Vein endothelial cell (primary cell): Measurements from ENCODE around the gene PSMD13. TPM values are rescaled to one million over a fixed set of nuclear protein-coding genes. Genes with fewer than 3 reads are reported as not detected.

Experiments
- total RNA-seq: library from RNA; depleted of rRNA; stranded (reverse); fragments of >200 nt; gene quantifications from 2 replicates; pipeline ENCODE4 v1.2.3, GENCODE V29; 2012

PSMD13 gene
- total RNA-seq: 162 and 206 TPM in 2 replicates

DNA sequence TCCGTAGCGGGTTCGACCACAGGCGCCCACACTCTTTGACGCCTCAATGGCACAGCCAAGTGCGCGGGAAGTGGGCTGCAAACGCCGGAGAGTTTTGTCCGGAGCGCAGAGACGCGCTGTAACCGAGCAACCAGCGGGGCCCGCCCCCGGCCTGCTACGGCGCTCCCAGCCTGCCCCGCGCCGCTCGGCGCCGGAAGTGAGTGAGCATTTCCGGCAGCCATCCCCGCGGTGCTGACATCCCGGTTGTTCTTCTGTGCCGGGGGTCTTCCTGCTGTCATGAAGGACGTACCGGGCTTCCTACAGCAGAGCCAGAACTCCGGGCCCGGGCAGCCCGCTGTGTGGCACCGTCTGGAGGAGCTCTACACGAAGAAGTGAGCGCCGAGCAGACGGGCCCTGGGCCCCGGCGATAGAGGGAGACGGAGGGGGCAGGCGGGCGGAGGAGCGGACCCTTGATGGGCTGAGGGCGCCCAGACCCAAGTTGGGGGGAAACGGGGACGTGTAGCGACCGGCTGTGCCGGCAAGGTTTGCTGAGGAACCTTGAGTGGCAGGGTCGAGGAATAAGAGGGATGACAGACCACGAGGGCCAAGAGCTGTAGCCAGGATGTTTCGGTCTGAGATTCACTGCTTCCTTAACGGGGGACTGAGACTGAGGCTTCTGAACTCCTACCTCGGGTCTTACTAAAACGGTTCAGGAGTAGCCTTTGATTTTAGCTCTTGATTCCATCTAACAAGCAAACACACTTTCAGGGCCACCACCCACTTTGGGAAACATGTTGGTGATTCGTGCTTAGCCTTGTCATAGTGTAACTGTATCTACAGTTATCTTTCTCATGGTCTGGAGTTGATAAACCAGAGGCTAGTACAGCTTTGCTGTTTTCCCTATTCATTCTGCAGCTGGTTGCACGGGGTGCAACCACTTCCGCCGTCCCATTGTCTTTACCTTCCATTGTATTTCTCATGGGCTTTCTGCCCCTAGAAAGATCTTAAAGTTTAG lies at the start of gene PSMD13:
PSMD13 (plus strand) TSS at position 203 of the 994 bp plus-strand sequence; CDS start at position 277, 74 bp downstream.

DNA sequence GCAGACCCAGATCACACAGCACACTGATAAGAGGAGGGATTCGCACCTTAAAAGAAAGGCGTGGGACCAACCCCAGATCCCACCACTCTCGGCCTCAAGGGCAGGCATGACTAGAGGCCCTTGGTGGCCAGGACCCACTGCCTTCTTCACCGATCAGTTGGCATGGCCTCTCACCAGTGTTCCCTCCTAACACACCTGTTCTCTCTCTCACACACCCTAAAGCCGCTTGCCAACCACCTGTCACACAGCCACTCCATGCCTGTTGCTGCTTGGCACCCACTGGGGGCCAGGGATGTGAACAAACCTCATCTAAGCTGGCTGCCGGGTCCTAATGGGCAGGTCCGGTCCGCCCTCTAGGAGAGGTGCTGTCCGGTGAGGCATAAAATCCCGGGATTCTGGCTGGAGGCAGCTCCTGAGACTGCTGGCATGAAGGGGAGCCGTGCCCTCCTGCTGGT lies 44.1 kb upstream of the PSMD13 start, which contains the start of gene SCGB1C1:
SCGB1C1 (plus strand) TSS at position 405 of the 455 bp plus-strand sequence; CDS start at position 427, 22 bp downstream.

DNA sequence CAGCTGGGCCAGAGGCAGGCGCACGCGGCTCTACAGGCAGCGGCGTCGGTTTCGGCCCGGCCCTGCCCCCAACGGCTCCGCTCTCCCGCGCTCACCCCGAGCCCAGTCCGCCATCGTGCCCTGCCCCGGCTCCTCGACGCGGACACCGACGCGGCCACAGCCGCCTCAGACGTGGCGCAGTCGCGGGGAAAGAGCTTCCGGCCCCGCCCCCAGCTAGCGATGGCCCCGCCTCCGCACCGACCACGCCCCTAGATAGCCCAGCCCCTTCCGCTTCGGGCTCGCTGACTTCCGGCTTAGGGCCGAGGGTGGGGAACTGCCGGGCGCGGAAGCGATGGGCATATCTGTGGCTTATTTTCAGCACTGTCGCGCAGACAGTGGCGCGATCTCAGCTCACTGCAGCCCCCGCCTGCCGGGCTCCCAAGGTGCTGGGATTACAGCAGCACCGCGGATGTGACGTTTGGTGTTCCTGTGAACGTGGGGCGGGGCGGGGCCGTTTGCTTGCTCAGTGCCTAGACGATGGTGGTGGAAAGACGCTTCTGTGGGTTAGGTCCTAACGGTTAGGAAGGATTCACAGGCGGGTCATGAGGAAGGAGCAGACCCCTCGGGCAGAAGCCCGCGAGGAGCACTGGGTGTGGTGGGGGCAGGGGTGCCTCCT lies 29.4 kb upstream of the PSMD13 start, which contains the start of the genes BET1L and RIC8A:
BET1L (minus strand) TSS at position 192 of the 655 bp plus-strand sequence; CDS start at position 114, 78 bp downstream.
RIC8A (plus strand) TSS at position 501 of the 655 bp plus-strand sequence. CDS start 1,147 bp downstream, outside the sequence.

DNA sequence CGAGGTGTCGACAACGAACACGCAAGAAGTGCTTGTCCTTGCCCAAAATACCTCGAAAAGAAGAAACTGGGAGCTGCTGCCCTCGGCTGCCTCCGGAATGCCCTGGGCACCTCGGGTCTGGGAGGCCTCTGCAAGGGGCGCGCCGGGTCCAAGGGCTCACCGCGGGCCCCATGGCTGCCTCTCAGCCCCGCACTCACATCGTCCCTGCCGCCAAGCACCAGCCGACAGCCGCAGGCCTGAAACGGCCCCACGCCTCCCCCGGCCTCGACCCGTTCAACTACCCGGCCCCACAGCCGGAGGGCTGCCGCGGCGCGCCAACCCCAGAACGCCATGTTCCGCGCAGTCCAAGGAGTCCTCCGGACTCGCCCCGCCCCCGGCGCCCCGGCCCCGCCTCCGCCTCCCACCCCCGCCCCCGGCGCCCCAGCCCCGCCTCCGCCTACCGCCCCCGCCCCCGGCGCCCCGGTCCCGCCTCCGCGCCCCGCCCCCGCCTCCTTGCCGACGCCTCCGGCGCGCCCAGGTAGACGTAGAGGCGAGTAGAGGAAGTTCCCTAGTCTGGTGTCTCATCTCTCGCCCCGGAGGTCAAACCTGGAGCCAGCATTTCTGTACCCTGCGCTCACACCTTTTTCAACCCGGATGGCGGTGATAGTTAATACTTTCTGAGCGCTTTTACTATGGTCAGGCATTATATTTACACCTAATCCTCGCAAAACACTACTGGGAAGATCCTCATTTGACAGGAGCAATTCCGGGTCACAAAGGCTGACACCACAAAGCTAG lies 591 bp upstream of the PSMD13 start, which contains the start of gene SIRT3:
SIRT3 (minus strand) TSS at position 346 of the 777 bp plus-strand sequence; CDS start at position 332, 14 bp downstream.

DNA sequence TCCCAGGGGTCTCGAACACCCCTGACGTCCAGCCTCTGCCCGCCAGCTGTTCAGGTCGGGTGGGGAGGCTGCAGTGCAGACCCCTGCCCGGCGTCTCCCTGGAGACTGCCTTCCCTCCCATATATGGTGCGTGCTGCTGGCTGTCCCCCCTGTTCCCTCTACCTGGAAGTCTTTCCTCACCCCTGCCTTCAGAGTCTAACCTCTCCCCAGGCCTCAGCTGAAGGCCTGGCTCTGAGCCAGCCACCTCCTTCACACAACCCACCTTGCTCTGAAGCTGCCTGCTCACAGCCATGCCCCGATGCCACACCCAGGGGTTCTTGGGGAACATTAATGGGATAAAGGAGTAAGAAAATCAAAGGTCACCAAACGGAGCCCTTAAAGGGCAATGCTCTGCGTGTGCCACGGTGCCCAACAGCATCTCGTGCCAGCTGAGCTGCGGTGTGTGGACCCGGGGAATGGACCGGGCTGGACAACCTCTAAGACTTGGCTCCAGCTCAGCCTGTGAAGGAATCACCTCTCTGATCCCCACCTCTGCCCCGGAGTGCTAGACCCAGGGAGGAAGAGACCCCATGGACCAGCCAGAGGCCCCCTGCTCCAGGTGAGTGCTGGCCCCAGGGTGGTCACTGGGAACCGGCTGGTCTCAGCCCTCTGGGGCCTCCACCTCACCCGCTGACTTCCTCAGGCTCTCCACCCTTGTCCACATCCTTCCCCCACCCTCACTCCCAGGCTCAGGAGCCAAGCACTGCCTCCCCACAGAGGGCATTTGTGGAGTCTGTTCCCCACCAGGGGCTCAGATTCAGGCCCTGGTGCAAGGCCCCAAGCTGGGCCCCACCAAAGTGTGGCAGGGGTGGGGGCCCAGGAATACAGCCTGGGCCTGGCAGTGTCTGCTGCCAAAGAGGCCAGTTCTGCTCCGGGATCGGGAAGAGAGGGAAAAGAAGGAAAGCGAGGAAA lies 41.5 kb downstream of the PSMD13 start, which contains the start of gene NLRP6:
NLRP6 (plus strand) TSS at position 407 of the 951 bp plus-strand sequence; CDS start at position 570, 163 bp downstream.

DNA sequence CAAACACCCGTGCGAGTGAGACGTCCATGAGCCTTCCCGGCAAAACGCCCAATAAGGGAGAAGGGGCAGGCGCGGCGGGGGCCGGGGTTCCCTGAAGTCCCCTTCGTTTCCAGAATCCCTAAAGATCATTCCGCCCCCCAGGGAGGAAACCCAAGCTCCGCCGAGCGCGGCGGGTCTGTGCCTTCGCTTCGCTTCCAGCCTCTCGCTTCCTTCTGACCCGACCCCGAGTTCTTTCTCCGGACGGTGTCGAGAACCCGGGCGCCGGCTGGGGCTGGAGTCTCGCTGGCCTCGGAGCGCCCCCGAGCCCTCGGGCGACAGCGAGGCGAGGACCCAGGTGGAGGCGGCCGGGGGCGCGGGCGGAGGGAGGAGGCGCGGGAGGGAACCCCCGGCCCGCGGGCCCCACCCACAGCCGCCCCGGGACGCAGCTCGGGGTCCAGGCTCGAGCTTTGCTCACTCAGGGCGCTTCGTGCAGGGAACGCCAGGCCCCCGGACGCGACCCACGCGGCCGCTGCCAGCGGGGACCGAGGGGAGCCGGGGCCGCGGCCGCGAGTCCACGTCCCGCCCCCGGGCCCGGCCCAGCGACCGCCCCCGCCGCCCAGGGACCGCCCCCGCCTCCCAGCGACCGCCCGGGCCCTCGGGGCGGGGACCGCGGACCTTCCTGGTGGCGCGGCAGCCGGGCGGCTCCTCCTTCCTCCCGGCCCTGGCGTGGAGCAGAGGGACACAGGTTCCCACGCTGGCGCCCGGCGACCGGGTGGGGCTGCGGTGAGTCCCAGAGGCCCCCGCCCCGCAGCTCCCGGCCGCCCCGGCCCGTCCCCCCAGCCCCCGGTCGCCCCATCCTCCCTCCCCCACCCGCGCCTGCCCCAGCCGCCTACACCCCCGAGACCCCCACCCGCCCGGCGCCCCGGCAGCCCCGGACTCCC lies 52.0 kb downstream of the PSMD13 start, which contains the start of gene PGGHG:
PGGHG (plus strand) TSS at position 649 of the 920 bp plus-strand sequence. CDS start 691 bp downstream, outside the sequence.

DNA sequence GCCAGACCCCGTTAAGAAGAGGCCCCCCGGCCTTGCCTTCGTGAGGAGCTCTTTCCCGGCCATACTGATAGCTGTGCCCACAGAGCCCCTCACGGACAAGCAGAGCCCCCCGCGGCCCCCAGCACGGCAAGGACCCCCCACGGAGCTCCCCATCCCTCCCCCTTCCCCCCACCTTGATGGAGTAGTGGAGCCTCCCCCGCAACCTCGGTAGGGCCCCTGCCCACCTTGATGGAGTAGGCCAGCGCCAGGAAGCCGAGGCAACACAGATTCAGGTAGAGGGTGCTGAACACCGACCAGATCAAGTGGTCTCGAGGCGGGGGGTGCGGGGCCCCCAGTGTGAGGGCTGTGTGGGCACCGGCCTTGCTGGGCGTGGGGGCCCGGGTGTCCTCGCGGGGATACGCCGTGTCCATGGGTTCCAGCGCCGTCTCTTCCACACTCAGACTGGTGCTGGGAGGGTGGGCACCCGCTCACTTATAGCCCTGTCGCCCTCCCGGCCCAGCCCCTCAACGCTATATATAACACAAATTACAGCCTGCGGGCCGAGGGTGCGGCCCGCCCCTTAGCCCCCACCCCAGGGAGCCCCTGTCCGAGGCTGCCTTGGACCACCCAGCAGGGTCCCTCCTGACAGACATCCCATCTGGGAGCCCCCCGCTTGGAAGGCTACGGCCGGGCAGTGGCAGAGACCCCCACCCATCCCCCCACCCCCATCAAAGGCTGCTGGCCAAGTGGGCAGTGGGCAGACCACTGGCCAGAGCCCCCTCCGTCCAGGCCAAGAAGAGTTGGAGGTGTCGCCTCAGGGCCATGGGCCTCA lies 62.5 kb downstream of the PSMD13 start, which contains the start of gene IFITM5:
IFITM5 (minus strand) TSS at position 446 of the 811 bp plus-strand sequence; CDS start at position 410, 36 bp downstream.

Other genes with a start within 250 kb of the PSMD13 start
- gene SCGB1C1, start 43.9 kb upstream of the PSMD13 start, total RNA-seq: not detected in 2 replicates
- 14.3 and 14.4 TPM in 2 replicates for gene BET1L, start 29.6 kb upstream of the PSMD13 start, total RNA-seq
- 147 and 164 TPM in 2 replicates for gene RIC8A, start 29.3 kb upstream of the PSMD13 start, total RNA-seq
- gene SIRT3, start 634 bp upstream of the PSMD13 start, total RNA-seq: 6.7 and 10.1 TPM in 2 replicates
- gene NLRP6, start 41.4 kb downstream of the PSMD13 start, total RNA-seq: not detected in 2 replicates
- 17.3 and 24.2 TPM in 2 replicates for gene PGGHG, start 52.1 kb downstream of the PSMD13 start, total RNA-seq
- gene IFITM5, start 62.5 kb downstream of the PSMD13 start, total RNA-seq: not detected in 2 replicates
- 67.2 and 73.5 TPM in 2 replicates for gene IFITM2, start 70.8 kb downstream of the PSMD13 start, total RNA-seq
- gene IFITM1, start 77.1 kb downstream of the PSMD13 start, total RNA-seq: 0.33 and 0.57 TPM in 2 replicates
- 55.7 and 70.9 TPM in 2 replicates for gene IFITM3, start 83.9 kb downstream of the PSMD13 start, total RNA-seq
- gene B4GALNT4, start 132.5 kb downstream of the PSMD13 start, total RNA-seq: 2.3 and 2.6 TPM in 2 replicates
- gene PKP3, start 157.2 kb downstream of the PSMD13 start, total RNA-seq: 0.65 and 0.86 TPM in 2 replicates
- gene SIGIRR, start 178.0 kb downstream of the PSMD13 start, total RNA-seq: 49.6 and 60.1 TPM in 2 replicates
- 0.33 and 0.48 TPM in 2 replicates for gene ANO9, start 205.0 kb downstream of the PSMD13 start, total RNA-seq
- 35.2 and 37.9 TPM in 2 replicates for gene PTDSS2, start 213.3 kb downstream of the PSMD13 start, total RNA-seq